Measurements from ENCODE around the gene PNRC2.
A peak's percentile ranks its signal among the peaks of the same experiment; 100 is the strongest.

PNRC2 gene

GRCh38 chr1:23915466-23915865 lies 44.2 kb upstream of the PNRC2 start:
- DNase-seq (ENCODE audit: low read depth), result no peak
- no peak for TF ChIP-seq CTCF (IDR thresholded peaks at IDR 0.05; ENCODE audit: low read depth, low read length, missing control alignments)
- in situ Hi-C loops (cut with HindIII; ENCODE audit: low sequenced_read_pairs), result no loop called here
- H3K4me3 ChIP-seq (ENCODE audit: low read depth, low read length), result no peak overlapping the region

DNA sequence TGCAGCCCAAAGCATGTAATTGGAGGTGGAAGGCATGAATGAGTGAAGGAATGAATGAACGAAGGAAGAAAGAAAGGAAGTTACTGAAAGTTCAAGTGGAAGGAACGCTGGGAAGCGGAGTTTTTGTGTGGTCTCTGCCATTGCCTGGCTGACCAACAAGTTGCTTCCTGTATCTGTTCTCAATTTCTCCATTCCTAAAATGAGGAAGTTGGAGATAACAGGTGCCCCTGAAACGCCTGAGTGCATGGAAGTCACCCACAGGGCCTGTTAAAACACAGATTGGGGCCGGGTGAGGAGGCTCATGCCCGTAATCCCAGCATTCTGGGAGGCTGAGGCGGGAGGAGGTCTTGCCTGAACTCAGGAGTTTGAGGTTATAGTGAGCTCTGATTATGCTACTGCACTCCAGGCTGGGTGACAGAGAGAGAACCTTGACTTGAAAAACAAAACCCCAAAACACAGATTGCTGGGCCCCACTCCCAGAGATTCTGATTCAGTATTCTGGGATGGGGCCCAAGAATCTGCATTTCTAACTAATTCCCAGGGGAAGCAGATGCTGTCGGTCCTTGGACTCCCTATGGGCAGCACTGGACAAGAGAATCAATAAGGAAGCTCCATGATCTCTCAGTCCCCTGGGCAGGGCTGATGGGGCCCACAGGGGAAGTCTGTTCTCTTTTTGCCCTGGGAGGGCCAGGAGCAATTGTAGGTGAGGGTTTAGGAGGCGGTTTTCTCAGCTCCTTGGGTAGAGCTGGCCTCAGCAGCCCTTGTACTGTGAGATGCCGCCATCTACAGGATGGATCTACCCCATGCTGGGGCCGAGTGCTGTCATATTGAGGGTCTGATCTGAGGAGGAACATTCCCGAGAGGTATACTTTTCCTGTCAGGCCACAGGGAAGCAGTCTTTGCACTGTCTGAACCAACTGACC lies 43.2 kb upstream of the PNRC2 start:
- no peak overlapping the region for H3K4me3 ChIP-seq (ENCODE audit: low read depth, low read length)
- in situ Hi-C loops (cut with HindIII; ENCODE audit: low sequenced_read_pairs), result no loop called here
- TF ChIP-seq CTCF (IDR thresholded peaks at IDR 0.05; ENCODE audit: low read depth, low read length, missing control alignments), result peak; percentile 63
- peak; percentile 22 for DNase-seq (ENCODE audit: low read depth)

DNA sequence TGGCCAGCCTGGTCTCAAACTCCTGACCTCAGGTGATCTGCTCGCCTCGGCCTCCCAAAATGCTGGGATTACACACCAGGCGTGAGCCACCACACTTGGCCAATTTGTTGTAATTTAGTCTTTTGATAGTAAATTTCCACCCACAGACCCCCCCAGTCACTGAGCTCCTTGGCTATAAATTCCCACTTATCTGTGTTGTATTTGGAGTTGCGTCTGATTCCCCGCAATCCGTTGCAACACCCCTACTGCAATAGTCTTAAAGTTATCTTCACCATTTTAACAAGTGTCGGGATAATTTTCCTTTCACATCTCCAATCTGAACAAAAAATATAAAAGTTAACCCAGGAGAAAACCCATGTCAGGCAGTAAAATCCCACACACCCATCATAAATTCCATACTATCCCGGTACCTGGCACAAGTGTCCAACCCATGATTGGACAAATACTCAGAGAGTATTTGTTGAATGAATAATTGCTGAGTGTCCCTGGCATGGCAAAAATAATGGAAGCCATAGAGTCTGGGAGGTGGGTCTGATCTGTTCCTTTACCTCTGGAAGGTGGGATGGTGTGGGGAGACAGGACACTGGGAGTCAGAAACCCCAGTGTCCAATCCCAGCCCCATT lies 37.2 kb upstream of the PNRC2 start:
- in situ Hi-C loops (cut with HindIII; ENCODE audit: low sequenced_read_pairs), result no loop called here
- DNase-seq (ENCODE audit: low read depth), result no peak
- no peak overlapping the region for H3K4me3 ChIP-seq (ENCODE audit: low read depth, low read length)
- no peak for TF ChIP-seq CTCF (IDR thresholded peaks at IDR 0.05; ENCODE audit: low read depth, low read length, missing control alignments)

- no peak overlapping the region for H3K4me3 ChIP-seq (ENCODE audit: low read depth, low read length)
- no peak for TF ChIP-seq CTCF (IDR thresholded peaks at IDR 0.05; ENCODE audit: low read depth, low read length, missing control alignments)
- in situ Hi-C loops (cut with HindIII; ENCODE audit: low sequenced_read_pairs), result no loop called here
- DNase-seq (ENCODE audit: low read depth), result no peak
Measured at GRCh38 chr1:23923592-23924499, 35.8 kb upstream of the PNRC2 start.

- TF ChIP-seq CTCF (IDR thresholded peaks at IDR 0.05; ENCODE audit: low read depth, low read length, missing control alignments), result no peak
- in situ Hi-C loops (cut with HindIII; ENCODE audit: low sequenced_read_pairs), result no loop called here
- no peak overlapping the region for H3K4me3 ChIP-seq (ENCODE audit: low read depth, low read length)
- no peak for DNase-seq (ENCODE audit: low read depth)
Measured at GRCh38 chr1:23924601-23925000, 35.0 kb upstream of the PNRC2 start.

GRCh38 chr1:23925279-23925678 lies 34.3 kb upstream of the PNRC2 start:
- no peak for DNase-seq (ENCODE audit: low read depth)
- TF ChIP-seq CTCF (IDR thresholded peaks at IDR 0.05; ENCODE audit: low read depth, low read length, missing control alignments), result no peak
- in situ Hi-C loops (cut with HindIII; ENCODE audit: low sequenced_read_pairs), result no loop called here
- H3K4me3 ChIP-seq (ENCODE audit: low read depth, low read length), result no peak overlapping the region

Data from astrocyte of the cerebellum (primary cell).